OCI-LY1 (cell line): ENCODE data around the gene RHOJ.

Experiments
- EZH2 ChIP-seq: fragments of 200-600 bp; sonication (generic), shearing (Covaris generic); IDR thresholded peaks from 2 replicates; pipeline ENCODE4 v1.8.0; 2017; ENCODE audit warnings: borderline replicate concordance, mixed run types, mild to moderate bottlenecking, antibody characterized with exemption, low read length, moderate library complexity, mixed read lengths
- TF ChIP-seq, protein P1 (sequence below): fragments of 200-600 bp; sonication (generic), shearing (Covaris generic); IDR thresholded peaks from 2 replicates; pipeline ENCODE4 v1.5.1; 2017; ENCODE audit warnings: mild to moderate bottlenecking, antibody characterized with exemption, low read length, moderate library complexity, mixed read lengths

DNA sequence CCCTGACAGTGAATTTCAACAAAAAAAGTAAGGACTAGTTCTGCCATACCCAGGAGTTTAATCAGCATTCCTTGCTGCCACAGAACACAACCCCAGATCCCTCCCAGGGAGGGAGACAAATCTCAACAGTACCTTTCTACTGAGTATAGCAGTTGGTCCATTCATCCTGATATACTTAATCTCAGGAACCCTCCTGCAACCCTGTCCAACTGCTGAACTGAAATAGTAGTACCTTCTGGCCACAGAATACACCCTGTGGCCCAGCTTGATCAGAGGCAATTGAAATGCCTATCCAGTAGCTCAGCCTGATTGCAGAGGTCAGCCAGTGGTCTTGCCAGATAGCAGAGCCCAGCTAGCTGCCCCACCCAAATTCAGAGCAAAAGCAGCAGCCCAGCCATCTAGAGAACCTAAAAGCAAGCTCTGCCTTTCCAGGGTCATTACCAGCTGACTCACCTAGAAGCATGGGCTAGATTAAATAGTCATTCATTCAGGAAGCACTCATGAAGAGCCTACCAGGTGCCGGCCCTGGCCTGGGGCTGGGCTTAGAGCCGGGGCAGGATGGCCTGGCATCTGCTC is 40.0 kb upstream of the RHOJ start:
- TF ChIP-seq, protein P1, sequence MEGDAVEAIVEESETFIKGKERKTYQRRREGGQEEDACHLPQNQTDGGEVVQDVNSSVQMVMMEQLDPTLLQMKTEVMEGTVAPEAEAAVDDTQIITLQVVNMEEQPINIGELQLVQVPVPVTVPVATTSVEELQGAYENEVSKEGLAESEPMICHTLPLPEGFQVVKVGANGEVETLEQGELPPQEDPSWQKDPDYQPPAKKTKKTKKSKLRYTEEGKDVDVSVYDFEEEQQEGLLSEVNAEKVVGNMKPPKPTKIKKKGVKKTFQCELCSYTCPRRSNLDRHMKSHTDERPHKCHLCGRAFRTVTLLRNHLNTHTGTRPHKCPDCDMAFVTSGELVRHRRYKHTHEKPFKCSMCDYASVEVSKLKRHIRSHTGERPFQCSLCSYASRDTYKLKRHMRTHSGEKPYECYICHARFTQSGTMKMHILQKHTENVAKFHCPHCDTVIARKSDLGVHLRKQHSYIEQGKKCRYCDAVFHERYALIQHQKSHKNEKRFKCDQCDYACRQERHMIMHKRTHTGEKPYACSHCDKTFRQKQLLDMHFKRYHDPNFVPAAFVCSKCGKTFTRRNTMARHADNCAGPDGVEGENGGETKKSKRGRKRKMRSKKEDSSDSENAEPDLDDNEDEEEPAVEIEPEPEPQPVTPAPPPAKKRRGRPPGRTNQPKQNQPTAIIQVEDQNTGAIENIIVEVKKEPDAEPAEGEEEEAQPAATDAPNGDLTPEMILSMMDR = no peak
- TF ChIP-seq EZH2 = no peak
